IPS-NIHi11 (cell line): ENCODE results near the gene IQCH.
"Not testable (repeated sequence)": the region's sequence is repeated elsewhere in the genome, so short reads cannot be mapped to it uniquely, and the experiment has no call there.

Experiments
- DNase-seq: peaks from one replicate; pipeline ENCODE4 v3.0.0; 2012; ENCODE audit warnings: mixed read lengths, low spot score

IQCH gene

DNA sequence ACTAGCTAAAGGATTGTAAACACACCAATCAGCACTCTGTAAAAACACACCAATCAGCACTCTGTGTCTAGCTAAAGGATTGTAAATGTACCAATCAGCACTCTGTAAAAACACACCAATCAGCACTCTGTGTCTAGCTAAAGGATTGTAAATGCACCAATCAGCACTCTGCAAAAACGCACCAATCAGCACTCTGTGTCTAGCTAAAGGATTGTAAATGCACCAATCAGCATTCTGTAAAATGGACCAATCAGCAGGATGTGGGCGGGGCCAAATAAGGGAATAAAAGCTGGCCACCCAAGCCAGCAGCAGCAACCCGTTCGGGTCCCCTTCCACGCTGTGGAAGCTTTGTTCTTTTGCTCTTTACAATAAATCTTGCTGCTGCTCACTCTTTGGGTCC lies 8.0 kb upstream of the IQCH start:
- not testable (repeated sequence) for DNase-seq

DNA sequence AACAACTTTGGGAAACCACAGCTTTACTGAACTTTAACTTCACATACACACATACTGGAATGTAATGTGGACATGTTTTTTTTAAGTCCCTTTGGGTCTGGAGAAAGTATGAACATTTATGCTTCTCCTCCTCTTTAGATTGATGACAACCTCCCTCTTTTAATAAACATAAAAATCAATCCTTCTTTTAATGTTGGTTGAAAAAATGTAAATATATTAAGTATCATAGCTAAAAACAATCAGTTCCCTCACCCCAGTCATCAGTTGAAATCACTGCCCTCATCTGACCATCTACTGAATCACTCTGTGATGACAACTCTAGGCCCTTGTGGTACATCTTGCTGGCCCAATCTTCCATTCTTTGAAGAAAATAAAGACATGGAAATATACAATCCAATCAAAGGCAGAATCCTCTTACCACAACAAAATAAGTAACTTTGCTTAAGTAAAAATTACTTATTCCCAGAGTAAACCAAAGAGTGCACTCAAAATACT lies 6.5 kb upstream of the IQCH start:
- no peak for DNase-seq

DNA sequence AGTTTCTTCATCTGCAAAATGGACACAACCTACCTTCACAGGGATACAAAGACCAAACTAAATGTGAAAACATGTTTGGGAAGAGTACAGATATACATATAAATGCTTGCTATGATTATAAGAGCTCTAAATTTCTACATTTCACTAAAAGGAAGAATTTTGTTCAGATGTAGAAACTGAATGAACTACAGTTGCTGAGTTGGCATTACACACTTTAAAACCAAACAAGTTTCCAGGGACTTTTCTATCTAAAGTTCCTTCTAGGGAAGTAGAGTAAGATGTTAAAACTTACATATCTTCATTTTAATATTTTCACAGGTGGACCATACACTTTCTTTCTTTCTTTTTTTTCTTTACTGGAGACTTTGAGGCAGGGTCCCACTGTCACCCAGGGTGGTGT lies 4.8 kb upstream of the IQCH start:
- DNase-seq = no peak

GRCh38 chr15:67251318-67251717 lies 3.3 kb upstream of the IQCH start:
- DNase-seq = no peak

- no peak for DNase-seq
Observed at GRCh38 chr15:67253101-67253500, 1.5 kb upstream of the IQCH start.

- no peak for DNase-seq
Observed at GRCh38 chr15:67253549-67254237, 893 bp upstream of the IQCH start.

DNA sequence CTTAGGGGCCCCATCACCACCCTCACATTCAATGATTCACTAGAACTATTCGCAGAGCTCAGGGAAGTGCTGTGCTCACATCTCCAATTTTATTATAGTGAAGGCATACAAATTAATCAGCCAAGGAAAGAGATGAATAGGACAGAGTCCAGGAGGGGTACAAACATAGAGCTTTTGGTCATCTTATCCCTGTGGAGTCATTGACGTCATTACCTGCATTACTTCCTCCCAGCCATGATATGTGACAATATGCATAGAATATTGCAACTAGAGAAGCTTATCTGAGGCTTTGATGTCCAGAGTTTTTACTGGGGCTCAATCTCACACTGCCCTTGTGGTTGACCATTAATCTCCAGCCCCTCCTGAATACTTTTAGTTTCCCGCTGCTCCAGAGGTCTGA lies 1.5 kb downstream of the IQCH start:
- no peak for DNase-seq

DNA sequence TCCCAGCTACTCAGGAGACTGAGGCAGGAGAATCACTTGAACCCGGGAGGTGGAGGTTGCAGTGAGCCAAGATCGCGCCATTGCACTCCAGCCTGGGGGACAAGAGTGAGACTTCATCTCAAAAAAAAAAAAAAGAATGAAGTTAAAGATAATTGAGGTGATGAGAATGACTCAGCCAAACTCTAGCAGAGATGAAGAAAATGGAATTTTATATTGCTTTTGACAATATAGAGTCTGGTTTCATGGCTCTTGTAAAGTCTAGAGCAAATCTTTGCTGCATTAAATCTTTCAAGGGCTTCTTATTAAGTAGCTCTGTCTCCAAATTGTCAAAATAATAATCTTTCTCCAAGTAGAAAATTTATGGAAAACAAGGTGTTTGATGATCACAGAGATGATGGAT lies 3.8 kb downstream of the IQCH start:
- not testable (repeated sequence) for DNase-seq

DNA sequence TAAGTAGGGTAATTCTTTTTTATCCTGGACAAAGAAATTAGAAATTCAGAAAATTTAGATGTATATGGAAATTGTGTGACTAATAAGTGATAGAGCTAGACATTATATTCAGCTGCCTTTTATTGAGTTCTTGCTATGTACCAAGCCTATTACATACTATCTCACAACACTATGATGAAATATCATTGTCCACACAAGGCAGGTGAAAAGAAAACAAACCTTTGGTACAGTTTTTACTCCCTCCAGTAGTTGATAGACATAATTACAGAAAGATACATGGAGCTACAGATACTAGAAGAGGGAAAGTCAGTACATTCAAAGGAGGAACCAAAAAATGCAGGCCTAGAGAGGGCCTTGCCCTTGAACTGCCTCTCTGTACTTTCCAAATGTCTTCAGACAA lies 4.8 kb downstream of the IQCH start:
- no peak for DNase-seq

DNA sequence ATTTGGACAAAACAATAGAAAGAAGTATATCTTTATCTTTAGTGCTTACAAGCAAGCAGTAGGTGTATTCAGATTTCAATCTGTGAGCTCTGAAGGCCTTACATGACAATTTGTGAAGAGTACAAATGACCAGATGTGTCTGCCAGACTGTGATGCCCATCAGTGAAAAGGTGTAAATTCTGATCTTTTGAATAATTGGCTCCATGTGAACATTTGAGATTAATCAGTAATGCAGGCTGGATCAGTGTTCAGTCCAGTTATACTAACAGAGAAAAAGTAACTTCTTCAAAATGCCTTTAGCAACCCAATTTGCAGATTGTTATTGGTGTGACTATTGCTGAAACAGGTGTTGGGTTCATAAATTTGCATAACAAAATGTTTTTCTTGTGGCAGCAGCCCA lies 5.2 kb downstream of the IQCH start:
- DNase-seq = no peak

DNA sequence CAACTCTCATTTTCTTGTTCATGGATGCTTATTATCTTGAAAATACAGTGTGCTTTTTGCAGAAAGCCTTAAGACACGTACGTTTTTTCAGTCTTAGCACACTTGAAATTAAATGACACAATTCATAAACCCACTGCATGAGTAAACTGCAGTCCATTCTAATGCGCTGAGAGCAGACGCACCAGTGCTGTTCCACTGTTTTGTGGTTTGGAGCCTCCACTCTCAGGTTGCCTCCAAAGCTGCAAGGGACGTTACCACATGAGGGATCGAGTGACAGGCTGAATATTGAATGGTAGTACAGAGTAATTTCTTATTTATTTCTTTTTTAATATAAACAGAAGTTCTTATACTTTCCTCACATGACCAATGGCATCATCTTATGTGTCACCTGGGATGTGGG lies 12.3 kb downstream of the IQCH start:
- DNase-seq = no peak

DNA sequence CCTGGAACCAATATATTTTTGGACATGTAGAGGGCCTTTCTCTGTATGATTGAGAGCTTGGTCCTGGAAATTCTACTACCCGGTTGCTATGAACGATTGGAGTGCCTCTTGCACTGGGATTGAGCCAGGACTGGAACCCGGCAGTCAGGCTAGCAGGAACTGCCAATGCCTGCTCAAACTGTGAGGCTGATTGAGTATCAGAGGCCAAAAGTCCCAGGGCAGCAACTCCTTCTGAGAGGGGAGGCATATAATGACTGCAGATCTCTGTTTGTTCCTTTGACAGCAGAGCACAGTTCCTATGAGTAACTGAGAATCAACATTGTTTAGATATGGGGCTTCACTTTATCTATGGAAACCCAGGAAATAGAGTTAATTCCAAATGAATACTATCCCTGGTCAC lies 12.9 kb downstream of the IQCH start:
- no peak for DNase-seq

DNA sequence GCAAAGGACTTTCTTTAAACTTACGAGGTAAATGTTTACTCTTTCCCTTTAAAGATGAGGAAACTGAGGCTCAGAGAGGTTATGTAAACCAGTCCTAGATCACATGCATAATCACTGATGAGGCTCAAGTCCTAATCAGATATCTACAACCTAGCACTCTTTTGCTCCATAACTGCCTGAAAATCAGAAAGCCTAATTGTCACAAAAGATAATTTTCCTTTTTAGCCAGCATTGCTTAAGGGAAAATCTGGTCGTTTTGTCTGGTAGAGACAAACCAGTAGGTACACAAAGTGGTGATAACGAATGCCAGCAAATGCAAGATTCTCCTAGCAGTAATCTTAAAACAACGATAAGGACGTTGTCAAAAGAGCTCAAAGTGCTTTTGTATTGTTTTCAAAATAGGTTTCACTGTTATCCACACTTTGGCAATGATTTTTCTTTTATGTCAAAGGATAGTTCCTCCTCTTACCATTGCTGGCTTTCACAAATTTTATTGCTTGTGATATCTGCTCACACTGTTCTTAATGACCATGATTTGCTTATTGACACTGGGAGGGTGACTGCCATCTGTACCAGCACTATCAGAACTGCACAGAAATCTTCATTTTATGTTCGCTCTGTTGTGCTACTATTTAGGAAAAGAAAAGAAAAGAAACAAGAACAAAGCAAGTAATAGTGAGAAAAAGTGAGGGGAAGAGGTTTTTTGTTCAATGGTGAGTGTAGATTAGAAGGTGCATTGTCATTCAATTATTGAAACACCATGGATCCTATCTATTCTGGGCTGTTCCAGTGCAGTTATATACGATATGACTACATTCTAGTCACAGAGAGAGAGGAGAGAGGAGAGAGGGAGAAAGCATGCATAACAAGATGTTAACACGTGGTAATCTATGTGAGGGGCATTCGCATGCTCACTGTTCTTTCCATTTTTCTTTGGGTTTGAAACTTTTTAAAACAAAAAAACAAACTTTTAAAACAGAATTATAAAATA lies 13.7 kb downstream of the IQCH start:
- no peak for DNase-seq

- no peak for DNase-seq
Observed at GRCh38 chr15:67274236-67274635, 19.6 kb downstream of the IQCH start.

DNA sequence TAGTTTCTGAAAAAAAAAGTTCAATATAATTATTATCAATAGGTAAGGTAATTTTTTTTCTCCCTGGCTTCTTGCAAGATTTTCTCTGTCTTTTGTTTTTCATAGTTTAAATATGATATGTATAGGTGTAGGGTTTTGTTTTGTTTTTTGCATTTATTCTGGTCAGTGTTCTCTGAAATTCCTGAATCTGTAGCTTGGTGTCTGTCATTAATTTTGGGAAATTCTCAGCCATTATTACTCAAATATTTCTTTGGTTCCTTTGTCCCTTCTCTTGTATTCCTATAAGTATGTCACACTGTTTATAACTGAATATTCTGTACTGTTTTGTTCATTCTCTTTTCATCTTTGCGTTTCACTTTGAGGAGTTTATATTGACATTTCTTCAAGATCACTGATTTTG lies 22.1 kb downstream of the IQCH start:
- DNase-seq = no peak

DNA sequence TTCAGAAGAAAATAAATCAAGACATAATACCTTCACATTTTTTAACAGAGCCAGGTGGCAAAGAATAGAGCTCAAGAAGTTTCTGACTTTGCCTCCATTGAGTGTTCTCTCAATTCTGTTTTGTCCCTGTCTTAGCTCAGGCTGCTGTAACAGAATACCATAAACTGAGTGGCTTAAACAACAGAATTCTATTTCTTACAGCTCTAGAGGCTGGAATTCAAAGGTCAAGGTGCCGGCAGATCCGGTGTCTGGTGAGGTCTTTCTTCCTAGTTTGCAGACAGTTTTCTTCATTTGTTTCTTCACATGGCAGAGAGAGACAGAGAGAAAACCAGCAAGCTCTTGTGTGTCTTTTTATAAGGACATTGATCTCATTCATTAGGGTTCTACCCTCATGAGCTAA lies 25.6 kb downstream of the IQCH start:
- no peak for DNase-seq

DNA sequence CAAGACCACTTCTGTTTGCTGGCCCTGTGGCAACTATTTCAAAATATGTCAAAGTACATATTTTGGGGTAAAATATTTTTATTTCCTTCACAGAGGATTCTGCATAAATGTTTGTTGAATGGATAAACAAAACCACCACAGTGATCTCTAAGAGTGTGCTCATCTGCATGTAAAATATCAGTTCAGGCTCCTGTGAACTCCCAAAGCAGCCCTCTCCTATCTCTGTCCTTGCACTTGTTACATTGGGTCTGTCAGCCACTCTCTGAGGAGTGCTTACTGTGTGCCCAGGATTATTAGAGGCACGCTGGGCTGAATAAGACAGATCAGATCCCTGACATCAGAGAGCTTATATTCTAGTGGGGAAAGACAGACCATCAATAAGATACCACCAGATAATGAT lies 27.1 kb downstream of the IQCH start:
- no peak for DNase-seq

GRCh38 chr15:67285625-67286024 lies 31.0 kb downstream of the IQCH start:
- not testable (repeated sequence) for DNase-seq

DNA sequence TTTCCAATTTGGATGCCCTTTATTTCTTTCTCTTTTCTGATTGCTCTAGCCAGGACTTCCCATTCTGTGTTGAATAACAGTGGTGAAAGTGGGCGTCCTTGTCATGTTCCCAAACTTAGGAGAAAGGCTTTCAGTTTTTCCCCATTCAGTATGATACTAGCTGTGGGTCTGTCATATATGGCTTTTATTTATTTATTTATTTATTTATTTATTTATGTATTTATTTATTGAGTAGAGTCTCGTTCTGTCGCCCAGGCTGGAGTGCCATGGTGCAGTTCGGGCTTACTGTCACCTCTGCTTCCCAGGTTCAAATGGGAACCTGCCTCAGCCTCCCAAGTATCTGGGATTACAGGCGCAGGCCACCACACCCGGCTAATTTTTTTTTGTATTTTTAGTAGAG lies 31.8 kb downstream of the IQCH start:
- DNase-seq = not testable (repeated sequence)

GRCh38 chr15:67290319-67290718 lies 35.7 kb downstream of the IQCH start:
- DNase-seq = no peak

DNA sequence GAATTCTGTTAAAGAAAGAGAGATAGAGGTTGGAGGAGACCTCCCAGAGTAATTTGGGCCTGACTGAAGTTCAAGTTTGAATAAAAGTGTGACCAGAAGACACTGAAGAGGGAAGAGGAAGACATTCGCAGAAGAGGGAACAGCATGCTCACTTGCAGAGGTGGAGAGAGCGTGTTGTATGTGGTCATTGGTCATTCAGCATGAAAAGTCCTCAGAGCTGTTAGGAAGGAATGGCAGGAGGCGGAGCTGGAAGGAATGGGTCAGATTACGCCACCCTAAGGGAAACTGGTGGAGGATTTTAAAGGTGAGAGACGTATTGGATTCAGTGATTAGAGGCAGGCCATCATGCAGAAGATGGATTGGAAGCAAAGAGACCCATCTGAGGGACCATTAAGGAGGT lies 41.6 kb downstream of the IQCH start:
- peak; percentile 60 for DNase-seq

DNA sequence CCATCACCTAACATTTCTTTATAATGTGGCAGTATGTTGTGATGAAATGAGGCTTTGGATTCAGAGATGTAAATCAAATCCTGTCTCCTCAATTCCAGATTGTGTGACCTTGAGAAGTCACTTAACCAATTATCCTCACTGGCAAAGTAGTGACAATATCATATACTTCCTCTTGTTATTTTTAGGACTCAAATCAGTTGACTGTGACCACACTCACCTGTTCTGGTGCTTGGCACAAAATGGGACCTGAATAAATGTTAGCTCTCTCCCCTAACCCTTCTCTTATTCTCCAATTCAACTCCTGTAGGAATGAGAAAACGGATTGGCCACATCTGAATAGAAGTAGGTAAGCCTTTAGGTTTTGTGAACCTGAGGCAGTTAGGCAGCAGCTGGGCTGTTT lies 42.1 kb downstream of the IQCH start:
- DNase-seq = no peak
